PC-9 (cell line): ENCODE results near the gene PCID2.

Source experiments
- EZH2 ChIP-seq: fragments of 200-600 bp; sonication (generic); IDR thresholded peaks from 2 replicates; pipeline ENCODE4 v1.8.0; 2017; ENCODE audit warnings: antibody characterized with exemption, low read depth
- TF ChIP-seq, protein P1 (sequence below): fragments of 200-600 bp; sonication (generic); conservative IDR thresholded peaks from 2 replicates; pipeline ENCODE4 v1.6.1; 2017; ENCODE audit warnings: mixed run types, antibody characterized with exemption, mild to moderate bottlenecking, moderate library complexity

DNA sequence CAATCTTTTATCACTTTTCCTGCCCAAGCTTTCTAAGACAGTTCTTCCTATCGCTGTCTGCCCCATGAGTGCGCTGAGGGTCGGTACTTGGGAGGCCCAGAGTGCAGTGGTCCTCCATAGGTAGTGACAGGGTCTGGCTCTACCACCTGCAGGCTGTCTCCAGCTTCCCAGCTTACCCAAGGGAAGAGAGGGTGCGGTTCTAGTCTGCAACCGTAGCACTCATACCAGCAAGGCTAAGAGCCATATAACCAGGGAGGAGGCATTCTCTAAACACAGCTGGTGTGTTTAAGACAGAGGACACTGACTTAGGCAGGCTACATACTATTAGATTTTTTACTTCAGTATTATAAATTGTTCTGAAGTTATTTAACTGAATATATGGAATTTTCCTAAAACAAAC, 41.8 kb downstream of the PCID2 start:
- TF ChIP-seq, protein P1, sequence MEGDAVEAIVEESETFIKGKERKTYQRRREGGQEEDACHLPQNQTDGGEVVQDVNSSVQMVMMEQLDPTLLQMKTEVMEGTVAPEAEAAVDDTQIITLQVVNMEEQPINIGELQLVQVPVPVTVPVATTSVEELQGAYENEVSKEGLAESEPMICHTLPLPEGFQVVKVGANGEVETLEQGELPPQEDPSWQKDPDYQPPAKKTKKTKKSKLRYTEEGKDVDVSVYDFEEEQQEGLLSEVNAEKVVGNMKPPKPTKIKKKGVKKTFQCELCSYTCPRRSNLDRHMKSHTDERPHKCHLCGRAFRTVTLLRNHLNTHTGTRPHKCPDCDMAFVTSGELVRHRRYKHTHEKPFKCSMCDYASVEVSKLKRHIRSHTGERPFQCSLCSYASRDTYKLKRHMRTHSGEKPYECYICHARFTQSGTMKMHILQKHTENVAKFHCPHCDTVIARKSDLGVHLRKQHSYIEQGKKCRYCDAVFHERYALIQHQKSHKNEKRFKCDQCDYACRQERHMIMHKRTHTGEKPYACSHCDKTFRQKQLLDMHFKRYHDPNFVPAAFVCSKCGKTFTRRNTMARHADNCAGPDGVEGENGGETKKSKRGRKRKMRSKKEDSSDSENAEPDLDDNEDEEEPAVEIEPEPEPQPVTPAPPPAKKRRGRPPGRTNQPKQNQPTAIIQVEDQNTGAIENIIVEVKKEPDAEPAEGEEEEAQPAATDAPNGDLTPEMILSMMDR, result no peak
- TF ChIP-seq EZH2, result no peak
